SK-N-SH (cell line): Measurements from ENCODE around the gene SERPINB10. TPM values are rescaled to one million over a fixed set of nuclear protein-coding genes. Genes with fewer than 3 reads are reported as not detected.

ENCODE experiments used
- CTCF ChIA-PET: fragments of 300-600, 350-600 bp; formaldehyde crosslinking; extraction: SDS; loops from one replicate; lab custom pipeline; 2021; lab: Yijun Ruan, JAX
- POLR2A ChIA-PET: fragments of 350-600 bp; sonication (Branson Sonifier 250); formaldehyde crosslinking; extraction: SDS; loops from one replicate; lab custom pipeline; 2020; ENCODE audit warnings: antibody characterized with exemption, inconsistent platforms; lab: Yijun Ruan, JAX
- DNase-seq: peaks from one replicate; pipeline ENCODE4 v3.0.0; 2012
- H2AFZ ChIP-seq: fragments of 200-600 bp; sonication (generic); 2 replicates; pipeline ENCODE4 v1.8.1; 2016; ENCODE audit warnings: antibody characterized with exemption, mild to moderate bottlenecking, low read depth
- H3F3A ChIP-seq: fragments of 200-600 bp; sonication (generic); replicated peaks from 2 replicates; pipeline ENCODE3; 2016; ENCODE audit warnings: antibody characterized with exemption, mild to moderate bottlenecking; ENCODE audit not compliant: insufficient read depth
- H3K27ac ChIP-seq, 2 experiments: fragments of 200-500 bp in 1 of 2; fragments of 200-600 bp in 1 of 2; sonication (Bioruptor generic) in 1 of 2; sonication (generic), shearing (Covaris generic) in 1 of 2; 2 replicates each; pipeline versions ENCODE4 v1.5.1 to v1.6.1; 2014 to 2016; ENCODE audit warnings: low read depth in 2 of 2, inconsistent platforms in 1 of 2, low read length in 1 of 2, mild to moderate bottlenecking in 1 of 2, mixed read lengths in 1 of 2
- H3K27me3 ChIP-seq: fragments of 200-600 bp; sonication (generic), shearing (Covaris generic); 2 replicates; pipeline ENCODE4 v1.6.1; 2016; ENCODE audit warnings: mixed run types; ENCODE audit not compliant: insufficient read depth
- H3K36me3 ChIP-seq, 2 experiments: fragments of 200-500 bp in 1 of 2; fragments of 200-600 bp in 1 of 2; sonication (Bioruptor generic) in 1 of 2; sonication (generic) in 1 of 2; replicated peaks in 1 of 2; 2 replicates each; pipeline versions ENCODE3 to v1.5.1; 2014 to 2016; ENCODE audit warnings: low read length in 1 of 2, mild to moderate bottlenecking in 1 of 2; ENCODE audit not compliant: insufficient read depth in 2 of 2, control insufficient read depth in 1 of 2
- H3K4me1 ChIP-seq, 2 experiments: fragments of 200-500 bp in 1 of 2; fragments of 200-600 bp in 1 of 2; sonication (Bioruptor generic) in 1 of 2; sonication (generic), shearing (Covaris generic) in 1 of 2; 2 replicates each; pipeline versions ENCODE4 v1.5.1 to v1.6.1; 2014 to 2016; ENCODE audit warnings: low read depth in 1 of 2, low read length in 1 of 2, mixed run types in 1 of 2; ENCODE audit not compliant: insufficient read depth in 2 of 2, control insufficient read depth in 1 of 2
- H3K4me2 ChIP-seq: fragments of 200-600 bp; sonication (generic), shearing (Covaris generic); 2 replicates; pipeline ENCODE4 v1.6.1; 2017; ENCODE audit warnings: mixed run types
- H3K4me3 ChIP-seq, 2 experiments: fragments of 200-500 bp in 1 of 2; fragments of 200-600 bp in 1 of 2; sonication (Bioruptor generic) in 1 of 2; sonication (generic), shearing (Covaris generic) in 1 of 2; 2 replicates each; pipeline versions ENCODE4 v1.5.1 to v1.8.1; 2014 to 2016; ENCODE audit warnings: low read depth in 2 of 2, inconsistent platforms in 1 of 2, low read length in 1 of 2, mild to moderate bottlenecking in 1 of 2, mixed read lengths in 1 of 2, moderate library complexity in 1 of 2
- H3K79me2 ChIP-seq: fragments of 200-600 bp; sonication (generic); 2 replicates; pipeline ENCODE4 v1.8.1; 2017; ENCODE audit warnings: mild to moderate bottlenecking; ENCODE audit not compliant: insufficient read depth
- H3K9ac ChIP-seq: fragments of 200-600 bp; sonication (generic); 2 replicates; pipeline ENCODE4 v1.6.1; 2017; ENCODE audit warnings: mixed run types
- H3K9me2 ChIP-seq: fragments of 200-600 bp; sonication (generic); 2 replicates; pipeline ENCODE4 v1.6.1; 2017; ENCODE audit warnings: mixed run types
- H3K9me3 ChIP-seq: fragments of 200-600 bp; sonication (generic); 2 replicates; pipeline ENCODE4 v1.6.1; 2017; ENCODE audit warnings: mixed run types, mild to moderate bottlenecking, moderate library complexity
- H4K20me1 ChIP-seq: fragments of 200-600 bp; sonication (generic); 2 replicates; pipeline ENCODE4 v1.6.1; 2017; ENCODE audit warnings: mild to moderate bottlenecking, mixed run types; ENCODE audit not compliant: insufficient read depth
- ELF1 ChIP-seq: IDR thresholded peaks from 2 replicates; pipeline ENCODE4 v1.4.0; 2012
- GATA2 ChIP-seq: sonication (generic); formaldehyde crosslinking; IDR thresholded peaks from 2 replicates; pipeline ENCODE4 v1.5.0; 2020; ENCODE audit warnings: mild to moderate bottlenecking, missing genetic modification reagents
- JUND ChIP-seq: IDR thresholded peaks from 2 replicates; pipeline ENCODE4 v1.4.0; 2012
- MXI1 ChIP-seq: IDR thresholded peaks from 2 replicates; pipeline ENCODE4 v1.6.1; 2012; ENCODE audit warnings: mild to moderate bottlenecking, low read depth, low read length, improper control_type of control experiment
- NRF1 ChIP-seq: IDR thresholded peaks from 2 replicates; pipeline ENCODE4 v1.6.1; 2012; ENCODE audit warnings: low read depth, mild to moderate bottlenecking, low read length
- RAD21 ChIP-seq: IDR thresholded peaks from 2 replicates; pipeline ENCODE4 v1.6.1; 2012; ENCODE audit warnings: mild to moderate bottlenecking, low read length
- RCOR1 ChIP-seq: fragments of 150-350 bp; IDR thresholded peaks from 2 replicates; pipeline ENCODE4 v1.6.1; 2017; ENCODE audit warnings: antibody characterized with exemption, low read length
- RFX5 ChIP-seq: IDR thresholded peaks from 2 replicates; pipeline ENCODE4 v1.6.1; 2012; ENCODE audit warnings: mild to moderate bottlenecking, improper control_type of control experiment, low read length
- RXRA ChIP-seq: IDR thresholded peaks from 2 replicates; pipeline ENCODE4 v1.4.0; 2012; ENCODE audit warnings: low read depth, mild to moderate bottlenecking, borderline replicate concordance
- WGBS: methylation state at CpG from one replicate; pipeline ENCODE4 v1.1.6; 2017; ENCODE audit warnings: low lambda C conversion rate; 5-methylcytosine and 5-hydroxymethylcytosine counted together
- polyA plus RNA-seq, 3 experiments: library from polyadenylated mRNA; depleted of rRNA; stranded (reverse); fragments of >200 nt; gene quantifications; 2 replicates each; pipeline ENCODE4 v1.2.3, GENCODE V29; 2012
- TF ChIP-seq, protein P1 (sequence below): IDR thresholded peaks from 2 replicates; pipeline ENCODE4 v1.4.0; 2012; ENCODE audit warnings: low read depth, borderline replicate concordance
- TF ChIP-seq, protein P2 (sequence below): fragments of 150-350 bp; IDR thresholded peaks from 2 replicates; pipeline ENCODE4 v1.6.1; 2016; ENCODE audit warnings: mild to moderate bottlenecking, low read depth, low read length

The SERPINB10 gene
- polyA plus RNA-seq, 1 of the 3 experiments (the other 2 are of a cell fraction) = 0.10 TPM

DNA sequence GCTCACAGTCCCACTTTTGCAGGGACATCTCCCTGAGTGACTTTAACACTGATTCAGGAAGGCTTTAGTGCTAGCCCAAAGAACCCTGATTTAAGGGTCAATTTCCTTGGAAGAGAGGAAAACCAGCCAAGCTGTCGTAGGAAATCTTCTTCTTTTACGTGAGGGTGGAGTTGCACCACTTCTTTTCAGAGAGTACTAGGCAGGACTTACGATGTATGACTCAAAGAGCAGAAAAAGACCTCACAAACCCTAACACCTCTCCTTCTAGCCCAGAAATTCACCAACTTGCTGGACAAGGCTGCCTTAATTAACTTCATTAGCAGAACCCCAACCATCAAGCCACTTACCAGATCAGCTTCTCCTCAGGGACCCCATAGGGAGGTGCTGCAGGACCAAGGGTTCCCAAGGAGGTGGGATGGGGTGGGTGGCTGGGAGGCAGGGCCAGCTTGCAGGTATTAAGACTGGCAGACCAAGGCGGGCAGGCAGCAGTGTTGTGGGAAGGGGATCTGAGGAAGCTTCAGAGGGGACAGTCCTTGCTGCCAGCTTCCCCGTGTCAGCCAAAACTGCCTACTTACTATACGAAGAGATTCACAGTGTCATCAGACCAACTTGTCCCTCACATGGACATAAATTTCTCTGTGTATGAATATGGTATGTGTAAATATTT is 13.5 kb upstream of the SERPINB10 start (continued):
- TF ChIP-seq MXI1 = no peak
- TF ChIP-seq, protein P1, sequence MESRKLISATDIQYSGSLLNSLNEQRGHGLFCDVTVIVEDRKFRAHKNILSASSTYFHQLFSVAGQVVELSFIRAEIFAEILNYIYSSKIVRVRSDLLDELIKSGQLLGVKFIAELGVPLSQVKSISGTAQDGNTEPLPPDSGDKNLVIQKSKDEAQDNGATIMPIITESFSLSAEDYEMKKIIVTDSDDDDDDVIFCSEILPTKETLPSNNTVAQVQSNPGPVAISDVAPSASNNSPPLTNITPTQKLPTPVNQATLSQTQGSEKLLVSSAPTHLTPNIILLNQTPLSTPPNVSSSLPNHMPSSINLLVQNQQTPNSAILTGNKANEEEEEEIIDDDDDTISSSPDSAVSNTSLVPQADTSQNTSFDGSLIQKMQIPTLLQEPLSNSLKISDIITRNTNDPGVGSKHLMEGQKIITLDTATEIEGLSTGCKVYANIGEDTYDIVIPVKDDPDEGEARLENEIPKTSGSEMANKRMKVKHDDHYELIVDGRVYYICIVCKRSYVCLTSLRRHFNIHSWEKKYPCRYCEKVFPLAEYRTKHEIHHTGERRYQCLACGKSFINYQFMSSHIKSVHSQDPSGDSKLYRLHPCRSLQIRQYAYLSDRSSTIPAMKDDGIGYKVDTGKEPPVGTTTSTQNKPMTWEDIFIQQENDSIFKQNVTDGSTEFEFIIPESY = no peak

DNA sequence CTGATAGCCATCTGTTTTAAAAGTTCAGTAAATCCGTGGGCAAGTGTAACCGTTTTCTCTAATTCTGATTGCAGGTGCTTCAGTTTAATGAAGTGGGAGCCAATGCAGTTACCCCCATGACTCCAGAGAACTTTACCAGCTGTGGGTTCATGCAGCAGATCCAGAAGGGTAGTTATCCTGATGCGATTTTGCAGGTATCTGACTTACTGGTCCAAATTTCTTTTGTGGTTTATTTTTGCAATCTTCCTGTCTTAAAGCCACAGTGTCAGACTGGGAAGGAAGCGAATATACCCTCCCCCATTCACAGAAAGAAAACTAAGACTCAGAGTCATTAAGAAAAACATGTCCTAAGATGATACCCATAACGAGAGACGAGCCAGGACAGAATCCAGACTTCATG is 12.6 kb upstream of the SERPINB10 start:
- Histone ChIP-seq H2AFZ (no peak overlapping the region), H3K27ac (no peak overlapping the region), H3K36me3 (peaks cover 0 to 2% of the 10 kb centered on the region in 2 experiments), H3K9me3 (no peaks in the 10 kb centered on the region), H3K4me1 (no peaks in the 10 kb centered on the region), H3K27me3 (no peaks in the 10 kb centered on the region; the same call in 1 of the 2 replicates), H4K20me1 (no peaks in the 10 kb centered on the region), H3F3A (no peaks in the 10 kb centered on the region), H3K79me2 (no peaks in the 10 kb centered on the region), H3K4me2 (no peak overlapping the region), H3K9me2 (no peaks in the 10 kb centered on the region), H3K4me3 (no peak overlapping the region), H3K9ac (no peak overlapping the region)
- ChIA-PET CTCF (no interaction called here), POLR2A (interaction anchor here (1.2 kb wide), 1 partner anchor 75 kb away, joined by 3 read pairs; no protein-coding TSS in a partner anchor)
- 5% methylated on average over 6 of the region's 6 CpGs for WGBS
- TF ChIP-seq RAD21 = no peak
- no peak for TF ChIP-seq NRF1
- no peak for TF ChIP-seq RFX5
- TF ChIP-seq GATA2 = no peak
- no peak for TF ChIP-seq JUND
- TF ChIP-seq RCOR1 = no peak
- TF ChIP-seq, protein P2, sequence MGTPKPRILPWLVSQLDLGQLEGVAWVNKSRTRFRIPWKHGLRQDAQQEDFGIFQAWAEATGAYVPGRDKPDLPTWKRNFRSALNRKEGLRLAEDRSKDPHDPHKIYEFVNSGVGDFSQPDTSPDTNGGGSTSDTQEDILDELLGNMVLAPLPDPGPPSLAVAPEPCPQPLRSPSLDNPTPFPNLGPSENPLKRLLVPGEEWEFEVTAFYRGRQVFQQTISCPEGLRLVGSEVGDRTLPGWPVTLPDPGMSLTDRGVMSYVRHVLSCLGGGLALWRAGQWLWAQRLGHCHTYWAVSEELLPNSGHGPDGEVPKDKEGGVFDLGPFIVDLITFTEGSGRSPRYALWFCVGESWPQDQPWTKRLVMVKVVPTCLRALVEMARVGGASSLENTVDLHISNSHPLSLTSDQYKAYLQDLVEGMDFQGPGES = no peak
- DNase-seq = no peak

DNA sequence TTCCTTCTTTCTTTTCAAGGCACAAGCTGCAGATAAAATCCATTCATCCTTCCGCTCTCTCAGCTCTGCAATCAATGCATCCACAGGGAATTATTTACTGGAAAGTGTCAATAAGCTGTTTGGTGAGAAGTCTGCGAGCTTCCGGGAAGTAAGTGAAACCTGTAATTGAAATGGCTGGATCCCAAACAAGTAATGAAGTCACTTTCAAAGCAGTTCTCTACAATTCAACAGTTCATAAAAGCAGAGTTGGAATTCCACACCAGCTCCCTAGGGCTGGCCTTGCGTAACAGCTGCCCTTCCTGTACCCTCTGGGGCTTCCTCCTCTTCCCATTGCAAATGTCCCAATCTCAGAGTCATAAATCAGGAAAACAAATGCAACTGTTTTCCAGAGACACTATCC is 10.7 kb upstream of the SERPINB10 start:
- 51% methylated on average over 4 of the region's 4 CpGs for WGBS
- ChIA-PET POLR2A (no interaction called here), CTCF (interaction anchor here (1.0 kb wide), 1 partner anchor 27 kb away, joined by 3 read pairs; no protein-coding TSS in a partner anchor)

More for the DNA sequence above, 10.7 kb upstream of the SERPINB10 start:
- Histone ChIP-seq H3K9me3 (no peaks in the 10 kb centered on the region), H3K27ac (no peak overlapping the region), H3K9me2 (no peaks in the 10 kb centered on the region), H3K36me3 (peaks cover 0 to 2% of the 10 kb centered on the region in 2 experiments), H4K20me1 (no peaks in the 10 kb centered on the region), H3F3A (no peaks in the 10 kb centered on the region), H3K9ac (no peak overlapping the region), H3K4me1 (no peaks in the 10 kb centered on the region), H3K4me3 (no peak overlapping the region), H2AFZ (no peak overlapping the region), H3K79me2 (no peaks in the 10 kb centered on the region), H3K4me2 (no peak overlapping the region), H3K27me3 (no peaks in the 10 kb centered on the region; the same call in 1 of the 2 replicates)
- TF ChIP-seq RXRA (no peak), MXI1 (no peak), ELF1 (no peak)
- no peak for DNase-seq
